Ishikawa (cell line): ENCODE results near the gene PILRA.
A peak's percentile ranks its signal among the peaks of the same experiment; 100 is the strongest.

ENCODE experiments used
- CEBPB ChIP-seq: IDR thresholded peaks from 2 replicates; pipeline ENCODE4 v1.6.1; 2012
- CREB1 ChIP-seq: IDR thresholded peaks from 2 replicates; pipeline ENCODE4 v1.6.1; 2012; ENCODE audit warnings: low read depth
- EGR1 ChIP-seq: IDR thresholded peaks from 2 replicates; pipeline ENCODE4 v1.6.1; 2012
- EP300 ChIP-seq: IDR thresholded peaks from 2 replicates; pipeline ENCODE4 v1.6.1; 2012; ENCODE audit warnings: borderline replicate concordance
- FOXM1 ChIP-seq: IDR thresholded peaks from 2 replicates; pipeline ENCODE4 v1.6.1; 2012; ENCODE audit warnings: low read depth, borderline replicate concordance
- NFIC ChIP-seq: IDR thresholded peaks from 2 replicates; pipeline ENCODE4 v1.6.1; 2012
- RAD21 ChIP-seq: IDR thresholded peaks from 2 replicates; pipeline ENCODE4 v1.6.1; 2012; ENCODE audit warnings: low read depth
- TAF1 ChIP-seq: IDR thresholded peaks from 2 replicates; pipeline ENCODE4 v1.6.1; 2012; ENCODE audit warnings: low read depth, mild to moderate bottlenecking
- TCF12 ChIP-seq: IDR thresholded peaks from 2 replicates; pipeline ENCODE4 v1.6.1; 2012; ENCODE audit warnings: low read depth
- TEAD4 ChIP-seq: IDR thresholded peaks from 2 replicates; pipeline ENCODE4 v1.6.1; 2012
- YY1 ChIP-seq: IDR thresholded peaks from 2 replicates; pipeline ENCODE4 v1.6.1; 2012; ENCODE audit warnings: low read depth
- ZBTB7A ChIP-seq: IDR thresholded peaks from 2 replicates; pipeline ENCODE4 v1.6.1; 2012; ENCODE audit warnings: low read depth
- TF ChIP-seq, protein P1 (sequence below): IDR thresholded peaks from 2 replicates; pipeline ENCODE4 v1.6.1; 2012; ENCODE audit warnings: low read depth, mild to moderate bottlenecking
- TF ChIP-seq, protein P2 (sequence below): IDR thresholded peaks from 2 replicates; pipeline ENCODE4 v1.6.1; 2012
- TF ChIP-seq, protein P3 (sequence below): IDR thresholded peaks from 2 replicates; pipeline ENCODE4 v1.6.1; 2012

The PILRA gene

DNA sequence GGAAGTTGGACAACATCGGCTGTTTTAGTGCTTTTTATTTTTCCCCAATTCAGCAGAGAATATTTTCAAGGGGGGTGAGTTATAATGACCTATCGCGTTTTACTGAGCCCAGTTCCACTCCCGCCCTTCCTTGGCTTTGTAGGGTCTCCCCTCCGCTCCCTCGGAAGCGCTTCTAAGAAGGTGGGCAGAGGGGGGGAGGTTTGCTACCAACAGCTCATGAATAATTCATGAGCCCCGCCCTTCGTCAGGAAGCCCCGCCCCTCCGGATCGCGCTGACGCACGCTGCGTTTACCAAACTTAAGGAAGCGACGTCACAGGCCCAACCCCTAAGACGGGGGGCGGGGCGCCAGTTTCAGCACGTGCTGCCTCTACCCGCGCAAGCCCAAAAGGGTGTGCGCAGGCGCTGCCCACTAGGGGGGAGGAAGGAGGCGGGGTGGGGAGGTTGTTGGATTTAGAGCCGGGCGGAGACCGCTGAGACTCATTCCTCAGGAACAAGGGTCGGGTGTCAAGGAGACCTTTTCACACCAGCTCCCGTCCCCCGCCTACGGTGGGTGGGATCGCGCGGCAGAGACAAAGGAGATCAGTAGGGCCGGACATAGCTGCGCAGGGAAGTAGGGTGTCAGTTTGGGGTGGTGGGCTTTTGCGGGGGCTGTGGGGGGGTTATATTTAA, 55.8 kb downstream of the PILRA start:
- TF ChIP-seq EGR1: peak; percentile 11; the same call in 1 of the 2 replicates
- TF ChIP-seq TEAD4: no peak
- TF ChIP-seq, protein P1, sequence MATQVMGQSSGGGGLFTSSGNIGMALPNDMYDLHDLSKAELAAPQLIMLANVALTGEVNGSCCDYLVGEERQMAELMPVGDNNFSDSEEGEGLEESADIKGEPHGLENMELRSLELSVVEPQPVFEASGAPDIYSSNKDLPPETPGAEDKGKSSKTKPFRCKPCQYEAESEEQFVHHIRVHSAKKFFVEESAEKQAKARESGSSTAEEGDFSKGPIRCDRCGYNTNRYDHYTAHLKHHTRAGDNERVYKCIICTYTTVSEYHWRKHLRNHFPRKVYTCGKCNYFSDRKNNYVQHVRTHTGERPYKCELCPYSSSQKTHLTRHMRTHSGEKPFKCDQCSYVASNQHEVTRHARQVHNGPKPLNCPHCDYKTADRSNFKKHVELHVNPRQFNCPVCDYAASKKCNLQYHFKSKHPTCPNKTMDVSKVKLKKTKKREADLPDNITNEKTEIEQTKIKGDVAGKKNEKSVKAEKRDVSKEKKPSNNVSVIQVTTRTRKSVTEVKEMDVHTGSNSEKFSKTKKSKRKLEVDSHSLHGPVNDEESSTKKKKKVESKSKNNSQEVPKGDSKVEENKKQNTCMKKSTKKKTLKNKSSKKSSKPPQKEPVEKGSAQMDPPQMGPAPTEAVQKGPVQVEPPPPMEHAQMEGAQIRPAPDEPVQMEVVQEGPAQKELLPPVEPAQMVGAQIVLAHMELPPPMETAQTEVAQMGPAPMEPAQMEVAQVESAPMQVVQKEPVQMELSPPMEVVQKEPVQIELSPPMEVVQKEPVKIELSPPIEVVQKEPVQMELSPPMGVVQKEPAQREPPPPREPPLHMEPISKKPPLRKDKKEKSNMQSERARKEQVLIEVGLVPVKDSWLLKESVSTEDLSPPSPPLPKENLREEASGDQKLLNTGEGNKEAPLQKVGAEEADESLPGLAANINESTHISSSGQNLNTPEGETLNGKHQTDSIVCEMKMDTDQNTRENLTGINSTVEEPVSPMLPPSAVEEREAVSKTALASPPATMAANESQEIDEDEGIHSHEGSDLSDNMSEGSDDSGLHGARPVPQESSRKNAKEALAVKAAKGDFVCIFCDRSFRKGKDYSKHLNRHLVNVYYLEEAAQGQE: no peak
- no peak for TF ChIP-seq YY1
- TF ChIP-seq FOXM1: no peak; the same call in 1 of the 2 replicates
- TF ChIP-seq RAD21: no peak
- TF ChIP-seq ZBTB7A: peak; percentile 77
- TF ChIP-seq CEBPB: no peak
- TF ChIP-seq TAF1: no peak
- TF ChIP-seq CREB1: peak; percentile 67
- no peak; the same call in 1 of the 2 replicates for TF ChIP-seq TCF12
- TF ChIP-seq, protein P2, sequence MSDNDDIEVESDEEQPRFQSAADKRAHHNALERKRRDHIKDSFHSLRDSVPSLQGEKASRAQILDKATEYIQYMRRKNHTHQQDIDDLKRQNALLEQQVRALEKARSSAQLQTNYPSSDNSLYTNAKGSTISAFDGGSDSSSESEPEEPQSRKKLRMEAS: peak; percentile 98
- no peak for TF ChIP-seq EP300
- TF ChIP-seq NFIC: no peak
- TF ChIP-seq, protein P3, sequence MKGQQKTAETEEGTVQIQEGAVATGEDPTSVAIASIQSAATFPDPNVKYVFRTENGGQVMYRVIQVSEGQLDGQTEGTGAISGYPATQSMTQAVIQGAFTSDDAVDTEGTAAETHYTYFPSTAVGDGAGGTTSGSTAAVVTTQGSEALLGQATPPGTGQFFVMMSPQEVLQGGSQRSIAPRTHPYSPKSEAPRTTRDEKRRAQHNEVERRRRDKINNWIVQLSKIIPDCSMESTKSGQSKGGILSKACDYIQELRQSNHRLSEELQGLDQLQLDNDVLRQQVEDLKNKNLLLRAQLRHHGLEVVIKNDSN: peak; percentile 91

DNA sequence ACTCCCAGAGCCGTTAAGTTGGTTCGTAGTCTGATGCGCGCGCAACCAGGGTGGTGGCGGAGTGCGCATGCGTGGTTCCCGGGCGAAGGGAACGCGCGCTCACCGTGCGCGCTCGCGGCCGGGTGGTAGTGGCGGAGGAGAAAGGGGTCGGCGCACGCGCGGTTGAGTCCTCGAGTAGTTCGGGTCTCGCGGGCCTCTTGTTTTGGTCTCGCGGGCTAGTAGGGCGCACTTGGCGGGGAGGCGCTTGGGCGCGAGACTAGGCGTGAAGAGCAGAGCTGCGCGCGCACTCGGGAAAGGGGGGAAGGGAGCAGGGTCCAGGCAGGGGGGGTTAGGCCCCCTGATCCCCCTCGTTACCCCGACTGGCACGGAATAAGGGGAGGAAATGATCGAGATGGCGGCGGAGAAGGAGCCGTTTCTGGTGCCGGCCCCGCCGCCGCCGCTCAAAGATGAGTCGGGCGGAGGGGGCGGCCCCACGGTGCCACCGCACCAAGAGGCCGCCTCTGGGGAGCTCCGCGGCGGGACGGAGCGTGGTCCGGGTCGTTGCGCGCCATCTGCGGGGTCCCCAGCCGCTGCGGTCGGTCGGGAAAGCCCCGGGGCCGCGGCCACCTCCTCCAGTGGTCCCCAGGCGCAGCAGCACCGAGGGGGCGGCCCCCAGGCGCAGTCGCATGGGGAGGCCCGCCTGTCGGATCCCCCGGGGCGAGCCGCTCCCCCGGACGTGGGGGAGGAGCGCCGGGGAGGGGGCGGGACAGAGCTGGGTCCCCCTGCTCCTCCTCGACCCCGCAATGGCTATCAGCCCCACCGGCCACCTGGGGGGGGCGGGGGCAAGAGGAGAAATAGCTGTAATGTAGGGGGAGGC, 56.6 kb downstream of the PILRA start, which contains the start of gene MEPCE:
Gene MEPCE (plus strand): TSS at position 195 of the 856 bp plus-strand sequence. CDS start 188 bp downstream, at position 383.
- TF ChIP-seq TAF1 (peak; percentile 63; the same call in 1 of the 2 replicates), EGR1 (0 out of 2 replicates have a peak, but pooled peaks have one; percentile 11), YY1 (no peak), EP300 (no peak), ZBTB7A (peak; percentile 77; the same call in 1 of the 2 replicates)

DNA sequence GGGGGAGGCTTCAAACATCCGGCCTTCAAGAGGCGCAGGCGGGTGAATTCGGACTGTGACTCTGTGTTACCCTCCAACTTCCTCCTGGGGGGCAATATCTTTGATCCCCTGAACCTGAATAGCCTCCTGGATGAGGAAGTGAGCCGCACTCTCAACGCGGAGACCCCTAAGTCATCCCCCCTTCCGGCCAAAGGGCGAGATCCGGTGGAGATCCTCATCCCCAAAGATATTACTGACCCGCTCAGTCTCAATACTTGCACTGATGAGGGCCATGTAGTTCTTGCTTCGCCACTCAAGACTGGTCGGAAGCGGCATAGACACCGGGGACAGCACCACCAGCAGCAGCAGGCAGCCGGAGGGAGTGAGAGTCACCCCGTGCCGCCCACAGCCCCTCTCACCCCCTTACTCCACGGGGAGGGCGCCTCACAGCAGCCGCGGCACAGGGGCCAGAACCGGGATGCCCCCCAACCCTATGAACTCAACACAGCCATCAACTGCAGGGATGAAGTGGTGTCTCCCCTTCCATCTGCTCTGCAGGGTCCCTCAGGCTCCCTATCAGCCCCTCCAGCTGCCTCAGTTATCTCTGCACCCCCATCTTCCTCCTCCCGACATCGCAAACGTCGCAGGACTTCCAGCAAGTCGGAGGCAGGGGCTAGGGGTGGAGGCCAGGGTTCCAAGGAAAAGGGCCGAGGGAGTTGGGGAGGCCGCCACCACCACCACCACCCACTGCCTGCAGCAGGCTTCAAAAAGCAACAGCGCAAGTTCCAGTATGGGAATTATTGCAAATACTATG, 57.4 kb downstream of the PILRA start:
- TF ChIP-seq TCF12 (no peak), RAD21 (no peak), TEAD4 (no peak), FOXM1 (no peak), CREB1 (no peak), TAF1 (no peak), EGR1 (no peak), EP300 (no peak), NFIC (no peak), CEBPB (no peak), YY1 (no peak), ZBTB7A (no peak)
- TF ChIP-seq, protein P2: no peak
- TF ChIP-seq, protein P1: no peak
- TF ChIP-seq, protein P3: no peak

DNA sequence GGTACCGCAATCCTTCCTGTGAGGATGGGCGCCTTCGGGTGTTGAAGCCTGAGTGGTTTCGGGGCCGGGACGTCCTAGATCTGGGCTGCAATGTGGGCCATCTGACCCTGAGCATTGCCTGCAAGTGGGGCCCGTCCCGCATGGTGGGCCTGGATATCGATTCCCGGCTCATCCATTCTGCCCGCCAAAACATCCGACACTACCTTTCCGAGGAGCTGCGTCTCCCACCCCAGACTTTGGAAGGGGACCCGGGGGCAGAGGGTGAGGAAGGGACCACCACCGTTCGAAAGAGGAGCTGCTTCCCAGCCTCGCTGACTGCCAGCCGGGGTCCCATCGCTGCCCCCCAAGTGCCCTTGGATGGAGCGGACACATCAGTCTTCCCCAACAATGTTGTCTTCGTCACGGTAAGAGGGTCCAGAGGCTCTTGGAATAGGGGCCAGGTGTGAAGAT, 58.0 kb downstream of the PILRA start:
- TF ChIP-seq CREB1 (no peak), CEBPB (no peak), TEAD4 (no peak), TAF1 (no peak; the same call in 1 of the 2 replicates), EP300 (no peak), FOXM1 (no peak)

DNA sequence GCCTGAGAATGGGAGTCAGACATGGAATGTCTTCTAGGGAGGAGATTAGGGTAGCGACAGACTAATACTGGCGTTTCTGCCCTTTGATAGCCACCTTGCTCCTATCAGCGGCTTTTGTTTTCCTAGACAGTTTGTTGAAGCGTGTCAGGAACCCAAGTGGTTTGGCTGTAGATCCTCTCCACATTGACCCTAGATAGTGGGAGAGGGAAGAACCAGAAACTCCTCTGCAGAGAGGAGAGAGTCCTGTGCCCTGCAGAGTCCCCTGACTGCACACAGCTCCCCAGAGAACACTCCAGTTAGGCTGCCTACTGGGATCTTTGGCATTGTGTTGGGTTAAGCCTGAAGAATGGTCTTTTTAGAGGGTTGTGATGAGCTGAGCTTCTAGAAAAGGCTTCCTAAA, 58.8 kb downstream of the PILRA start:
- TF ChIP-seq, protein P3: no peak
- TF ChIP-seq FOXM1 (no peak), TCF12 (no peak), CEBPB (no peak)
